ENCODE measurements around the gene FAM204A.

FAM204A gene

GRCh38 chr10:118298787-118299186, 43.3 kb downstream of the FAM204A start:
- no peak for TF ChIP-seq REST (IDR thresholded peaks at IDR 0.05; ENCODE audit: insufficient read depth in 1 of 2, low read depth in 2 of 2, low read length in 2 of 2)
- TF ChIP-seq POLR2AphosphoS5 (IDR thresholded peaks at IDR 0.05; ENCODE audit: low read depth, low read length) = no peak
- TF ChIP-seq FOXP2 (optimal IDR thresholded peaks at IDR 0.05; ENCODE audit: borderline replicate concordance, extremely low read depth, extremely low read length, insufficient read depth) = no peak
- no peak for TF ChIP-seq SIN3A (IDR thresholded peaks at IDR 0.05; ENCODE audit: borderline replicate concordance, insufficient read depth, low read length)
- TF ChIP-seq TAF1 (IDR thresholded peaks at IDR 0.05; ENCODE audit: borderline replicate concordance, insufficient read depth, low read length) = no peak

GRCh38 chr10:118291122-118291521, 51.0 kb downstream of the FAM204A start:
- TF ChIP-seq FOXP2 (optimal IDR thresholded peaks at IDR 0.05; ENCODE audit: borderline replicate concordance, extremely low read depth, extremely low read length, insufficient read depth) = no peak
- TF ChIP-seq SIN3A (IDR thresholded peaks at IDR 0.05; ENCODE audit: borderline replicate concordance, insufficient read depth, low read length) = no peak
- TF ChIP-seq POLR2AphosphoS5 (IDR thresholded peaks at IDR 0.05; ENCODE audit: low read depth, low read length) = no peak
- TF ChIP-seq TAF1 (IDR thresholded peaks at IDR 0.05; ENCODE audit: borderline replicate concordance, insufficient read depth, low read length) = no peak
- TF ChIP-seq REST (IDR thresholded peaks at IDR 0.05; ENCODE audit: insufficient read depth in 1 of 2, low read depth in 2 of 2, low read length in 2 of 2) = no peak

DNA sequence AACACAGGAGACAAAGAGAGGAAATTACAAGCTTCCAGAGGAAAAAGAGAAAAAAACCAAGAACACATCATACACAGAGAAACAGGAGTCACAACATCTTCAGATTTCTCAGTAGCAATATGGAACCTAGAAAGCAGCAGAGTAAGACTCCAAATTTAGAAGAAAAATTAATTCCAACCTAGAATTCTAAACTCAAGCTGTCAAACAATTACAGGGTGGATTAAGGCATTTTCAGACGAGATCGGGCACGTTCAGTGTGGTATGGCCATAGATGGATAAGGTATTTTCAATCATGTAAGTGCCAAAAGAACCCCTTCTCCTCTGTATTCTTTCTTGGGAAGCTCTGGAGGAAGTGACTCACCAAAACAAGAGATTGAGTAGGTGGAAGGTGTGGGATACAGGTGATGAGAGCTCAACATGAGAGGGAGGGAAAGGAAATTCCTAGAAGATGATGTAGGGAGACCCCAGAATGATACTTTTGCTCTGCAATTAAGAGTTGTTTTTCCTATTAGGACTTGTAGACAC, 51.6 kb downstream of the FAM204A start:
- TF ChIP-seq POLR2AphosphoS5 (IDR thresholded peaks at IDR 0.05; ENCODE audit: low read depth, low read length) (no peak), FOXP2 (optimal IDR thresholded peaks at IDR 0.05; ENCODE audit: borderline replicate concordance, extremely low read depth, extremely low read length, insufficient read depth) (no peak), SIN3A (IDR thresholded peaks at IDR 0.05; ENCODE audit: borderline replicate concordance, insufficient read depth, low read length) (no peak), TAF1 (IDR thresholded peaks at IDR 0.05; ENCODE audit: borderline replicate concordance, insufficient read depth, low read length) (no peak), REST (IDR thresholded peaks at IDR 0.05; ENCODE audit: insufficient read depth in 1 of 2, low read depth in 2 of 2, low read length in 2 of 2) (no peak)

DNA sequence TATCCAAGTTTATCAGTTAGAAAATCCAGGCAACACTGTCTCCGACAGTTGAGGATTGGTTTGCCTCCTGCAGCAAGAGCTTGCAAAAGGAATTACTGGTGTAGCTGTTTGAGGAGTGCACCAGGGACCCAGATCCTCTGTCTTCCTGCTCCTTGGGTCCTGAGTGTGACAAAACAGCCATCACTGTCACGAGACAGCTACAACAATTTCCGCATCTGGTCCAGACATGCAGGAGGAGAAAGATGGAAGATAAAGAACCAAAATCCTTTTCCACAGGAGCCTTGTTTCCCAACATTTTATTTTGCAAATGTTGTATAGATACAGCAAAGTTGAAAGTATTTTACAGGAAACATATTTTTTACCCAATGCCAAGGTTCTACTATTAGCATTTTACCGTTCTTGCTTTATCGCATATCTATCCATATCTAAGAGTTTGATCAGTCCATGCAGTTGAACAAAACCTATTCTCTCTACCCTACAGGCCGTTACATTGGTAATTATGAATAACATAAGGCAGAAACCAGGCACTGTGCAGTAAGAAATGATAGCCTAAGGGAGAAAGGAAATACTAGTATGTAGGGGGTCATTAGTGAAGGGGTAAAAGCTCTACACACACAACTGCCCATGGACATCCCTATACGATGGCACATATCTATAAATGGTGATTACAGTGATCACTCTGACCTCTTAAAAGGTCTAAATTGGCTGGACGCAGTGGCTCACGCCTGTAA, 54.9 kb downstream of the FAM204A start:
- TF ChIP-seq FOXP2 (optimal IDR thresholded peaks at IDR 0.05; ENCODE audit: borderline replicate concordance, extremely low read depth, extremely low read length, insufficient read depth) (no peak), POLR2AphosphoS5 (IDR thresholded peaks at IDR 0.05; ENCODE audit: low read depth, low read length) (no peak), REST (IDR thresholded peaks at IDR 0.05; ENCODE audit: insufficient read depth in 1 of 2, low read depth in 2 of 2, low read length in 2 of 2) (no peak), SIN3A (IDR thresholded peaks at IDR 0.05; ENCODE audit: borderline replicate concordance, insufficient read depth, low read length) (no peak), TAF1 (IDR thresholded peaks at IDR 0.05; ENCODE audit: borderline replicate concordance, insufficient read depth, low read length) (no peak)

Measured in PFSK-1 (cell line).